ENCODE data around the gene UCHL3. TPM values are rescaled to one million over a fixed set of nuclear protein-coding genes. Genes with fewer than 3 reads are reported as not detected.
A peak's percentile ranks its signal among the peaks of the same experiment; 100 is the strongest.
"Not testable (repeated sequence)": the region's sequence is repeated elsewhere in the genome, so short reads cannot be mapped to it uniquely, and the experiment has no call there.

UCHL3 gene
- total and polyA plus RNA-seq, 8 donors = 20.5 to 27.1 (median 22.7) TPM

DNA sequence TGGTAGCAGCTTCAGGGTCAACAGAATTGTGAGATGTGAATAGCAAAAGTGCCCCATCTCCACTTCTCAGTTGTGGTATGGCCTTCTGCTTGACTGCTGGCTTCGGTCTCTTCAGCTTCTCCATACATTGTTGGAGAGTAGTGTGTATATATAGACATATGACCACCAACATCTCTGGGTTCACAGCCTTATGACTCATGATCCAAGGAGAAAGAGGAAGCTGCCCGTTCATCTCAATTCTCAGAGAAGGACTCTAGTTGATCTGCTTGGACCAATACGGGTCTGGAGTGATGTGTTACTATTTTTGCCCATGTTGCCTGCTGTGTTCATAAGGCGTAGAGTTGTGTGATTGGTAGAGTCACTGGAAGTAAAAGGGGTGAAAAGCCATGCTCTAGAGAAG, 8.3 kb upstream of the UCHL3 start:
- Histone ChIP-seq H3K27me3 (no peaks in the 10 kb centered on the region), H3K4me3 (no peak overlapping the region), H3K9me3 (no peaks in the 10 kb centered on the region), H3K27ac (no peak overlapping the region), H3K4me1 (peaks cover 8 to 13% of the 10 kb centered on the region in 2 donors), H3K36me3 (no peaks in the 10 kb centered on the region)
- ATAC-seq (peak; percentile 6), DNase-seq (no peak)
- TF ChIP-seq, protein P1, sequence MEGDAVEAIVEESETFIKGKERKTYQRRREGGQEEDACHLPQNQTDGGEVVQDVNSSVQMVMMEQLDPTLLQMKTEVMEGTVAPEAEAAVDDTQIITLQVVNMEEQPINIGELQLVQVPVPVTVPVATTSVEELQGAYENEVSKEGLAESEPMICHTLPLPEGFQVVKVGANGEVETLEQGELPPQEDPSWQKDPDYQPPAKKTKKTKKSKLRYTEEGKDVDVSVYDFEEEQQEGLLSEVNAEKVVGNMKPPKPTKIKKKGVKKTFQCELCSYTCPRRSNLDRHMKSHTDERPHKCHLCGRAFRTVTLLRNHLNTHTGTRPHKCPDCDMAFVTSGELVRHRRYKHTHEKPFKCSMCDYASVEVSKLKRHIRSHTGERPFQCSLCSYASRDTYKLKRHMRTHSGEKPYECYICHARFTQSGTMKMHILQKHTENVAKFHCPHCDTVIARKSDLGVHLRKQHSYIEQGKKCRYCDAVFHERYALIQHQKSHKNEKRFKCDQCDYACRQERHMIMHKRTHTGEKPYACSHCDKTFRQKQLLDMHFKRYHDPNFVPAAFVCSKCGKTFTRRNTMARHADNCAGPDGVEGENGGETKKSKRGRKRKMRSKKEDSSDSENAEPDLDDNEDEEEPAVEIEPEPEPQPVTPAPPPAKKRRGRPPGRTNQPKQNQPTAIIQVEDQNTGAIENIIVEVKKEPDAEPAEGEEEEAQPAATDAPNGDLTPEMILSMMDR (IDR thresholded peaks at IDR 0.05) = no peak
- intact Hi-C loops (cut with DNase I) = loop anchor here in 1 of 2 donors (10.0 kb wide), 1 partner anchor 156 kb away; no protein-coding TSS in a partner anchor

DNA sequence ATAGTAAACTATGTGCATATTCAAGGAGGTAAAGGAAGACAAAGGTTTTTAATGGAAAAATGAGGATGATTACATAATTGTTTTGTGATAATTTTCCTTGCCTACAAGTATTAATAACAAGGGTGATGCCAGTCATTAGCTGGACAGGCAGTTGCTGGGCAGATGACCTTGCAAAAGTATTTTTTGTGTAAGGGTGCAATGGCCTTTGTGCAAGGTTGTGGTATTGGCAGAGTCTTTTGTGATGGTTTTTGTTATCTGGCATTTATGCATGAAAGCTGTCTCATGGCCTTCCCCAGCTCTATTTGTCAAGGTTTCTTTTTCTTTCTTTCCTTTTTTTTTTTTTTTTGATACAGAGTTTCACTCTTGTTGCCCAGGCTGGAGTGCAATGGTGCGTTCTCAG, 7.6 kb upstream of the UCHL3 start:
- ATAC-seq (no peak), DNase-seq (no peak)
- H3K36me3 ChIP-seq = no peaks in the 10 kb centered on the region
- H3K9me3 ChIP-seq = no peaks in the 10 kb centered on the region
- intact Hi-C loops (cut with DNase I) = loop anchor here in 1 of 2 donors (10.0 kb wide), 1 partner anchor 157 kb away; no protein-coding TSS in a partner anchor
- H3K4me1 ChIP-seq = peaks cover 2 to 6% of the 10 kb centered on the region in 2 donors
- H3K27me3 ChIP-seq = no peaks in the 10 kb centered on the region
- TF ChIP-seq, protein P1 (IDR thresholded peaks at IDR 0.05) = no peak
- H3K4me3 ChIP-seq = no peak overlapping the region
- H3K27ac ChIP-seq = no peak overlapping the region

DNA sequence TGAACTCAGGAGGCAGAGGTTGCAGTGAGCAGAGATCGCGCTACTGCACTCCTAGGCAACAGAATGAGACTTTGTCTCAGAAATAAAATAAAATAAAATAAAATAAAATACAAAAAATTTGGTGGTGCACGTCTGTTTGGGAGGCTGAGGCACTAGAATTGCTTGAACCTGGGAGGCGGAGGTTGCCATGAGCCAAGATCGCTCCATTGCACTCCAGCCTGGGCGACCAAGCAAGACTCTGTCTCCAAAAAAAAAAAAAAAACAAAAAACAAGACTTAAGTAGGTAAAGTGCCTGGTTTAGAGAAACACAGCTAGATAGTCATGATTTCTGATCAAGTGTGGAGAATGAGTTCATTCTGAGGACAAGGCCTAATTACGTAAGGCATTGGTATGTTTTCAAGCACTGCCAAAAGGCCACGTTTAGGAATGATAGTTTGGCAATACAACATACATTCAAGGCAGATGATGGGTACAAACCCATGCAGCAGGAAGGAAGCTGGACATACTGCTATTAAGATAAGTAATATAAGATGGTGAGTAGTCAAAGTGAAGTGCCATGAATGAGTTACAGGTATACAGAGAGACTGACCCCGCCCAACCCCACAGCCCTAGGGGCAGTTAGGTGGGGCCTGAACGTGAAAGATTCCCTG, 4.8 kb upstream of the UCHL3 start:
- Histone ChIP-seq H3K9me3 (no peaks in the 10 kb centered on the region), H3K27me3 (no peaks in the 10 kb centered on the region), H3K36me3 (no peaks in the 10 kb centered on the region), H3K27ac (no peak overlapping the region), H3K4me1 (peaks cover 0 to 4% of the 10 kb centered on the region in 2 donors), H3K4me3 (no peak overlapping the region)
- DNase-seq (peak in 3 of 4 donors; percentile 23 to 50 (median 36)), ATAC-seq (no peak)
- TF ChIP-seq, protein P1 (IDR thresholded peaks at IDR 0.05) = no peak
- intact Hi-C loops (cut with DNase I) = loop anchor here in 1 of 2 donors (10.0 kb wide), 1 partner anchor 160 kb away; no protein-coding TSS in a partner anchor

DNA sequence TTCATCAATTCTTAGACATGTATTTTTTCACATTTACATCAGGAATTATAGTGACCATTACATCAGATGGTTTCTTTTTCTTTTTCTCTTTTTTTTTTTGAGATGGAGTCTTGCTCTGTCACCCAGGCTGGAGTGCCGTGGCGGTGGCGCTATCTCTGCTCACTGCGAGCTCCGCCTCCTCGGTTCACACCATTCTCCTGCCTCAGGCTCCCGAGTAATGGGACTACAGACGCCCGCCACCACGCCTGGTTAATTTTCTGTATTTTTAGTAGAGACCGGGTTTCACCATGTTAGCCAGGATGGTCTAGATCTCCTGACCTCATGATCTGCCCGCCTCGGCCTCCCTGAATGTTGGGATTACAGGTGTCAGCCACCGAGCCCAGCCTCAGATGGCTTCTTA, 4.2 kb upstream of the UCHL3 start:
- DNase-seq = peak in 1 of 4 donors; percentile 57
- not testable (repeated sequence) for H3K4me1 ChIP-seq, ATAC-seq, H3K4me3 ChIP-seq, H3K9me3 ChIP-seq, H3K27me3 ChIP-seq, H3K27ac ChIP-seq, H3K36me3 ChIP-seq
- intact Hi-C loops (cut with DNase I) = loop anchor here in 1 of 2 donors (10.0 kb wide), 1 partner anchor 161 kb away; no protein-coding TSS in a partner anchor

DNA sequence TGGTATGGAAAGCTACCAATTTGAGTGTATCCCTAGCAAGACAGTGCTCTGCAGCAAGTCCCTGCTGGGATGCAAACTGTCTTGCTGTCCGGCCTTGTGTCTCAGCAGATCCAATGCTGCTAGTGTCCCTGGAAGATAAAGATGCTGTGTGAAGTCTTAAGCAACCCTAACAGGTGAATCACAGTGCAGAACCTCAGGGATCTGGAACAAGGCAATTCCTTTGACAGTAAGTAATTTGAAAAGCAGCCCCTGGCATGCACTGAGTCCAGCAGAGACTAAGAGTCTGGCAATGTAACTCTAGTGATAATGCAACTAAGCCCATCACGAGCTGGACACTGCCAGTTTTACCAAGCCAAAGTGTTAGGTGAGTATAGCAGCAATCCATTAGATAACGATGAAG, 1.7 kb upstream of the UCHL3 start:
- no peak overlapping the region for H3K4me3 ChIP-seq
- no peaks in the 10 kb centered on the region for H3K27me3 ChIP-seq
- DNase-seq (no peak), ATAC-seq (no peak)
- peaks cover 6 to 17% of the 10 kb centered on the region in 2 donors for H3K4me1 ChIP-seq
- H3K9me3 ChIP-seq = no peaks in the 10 kb centered on the region
- intact Hi-C loops (cut with DNase I) = loop anchor here in 1 of 2 donors (10.0 kb wide), 1 partner anchor 163 kb away; no protein-coding TSS in a partner anchor
- no peak overlapping the region for H3K27ac ChIP-seq
- H3K36me3 ChIP-seq = no peaks in the 10 kb centered on the region
- TF ChIP-seq, protein P1 (IDR thresholded peaks at IDR 0.05) = no peak
